Activated CD4-positive, alpha-beta T cell treated with anti-CD3 and anti-CD28 coated beads, Interleukin-2, amount 10 ng/mL, durations not matched to agents 24 days and 14 days (primary cell): Measurements from ENCODE around the gene FAM168A. TPM values are rescaled to one million over a fixed set of nuclear protein-coding genes. Genes with fewer than 3 reads are reported as not detected.
A peak's percentile ranks its signal among the peaks of the same experiment; 100 is the strongest.

Experiments
- DNase-seq: peaks from one replicate; pipeline ENCODE4 v3.0.0; 2022
- H3K27ac Mint-ChIP-seq: one replicate; pipeline ENCODE4 v1.8.0; 2022; ENCODE audit warnings: mild to moderate bottlenecking, mixed read lengths
- H3K27me3 Mint-ChIP-seq: one replicate; pipeline ENCODE4 v1.8.0; 2022; ENCODE audit warnings: mixed read lengths
- H3K36me3 Mint-ChIP-seq: one replicate; pipeline ENCODE4 v1.8.0; 2022; ENCODE audit warnings: low read depth, mild to moderate bottlenecking, mixed read lengths
- H3K4me1 Mint-ChIP-seq: one replicate; pipeline ENCODE4 v1.8.0; 2021; ENCODE audit warnings: mixed read lengths
- H3K4me3 Mint-ChIP-seq: one replicate; pipeline ENCODE4 v1.8.0; 2022; ENCODE audit warnings: mild to moderate bottlenecking, moderate library complexity, mixed read lengths
- H3K9me3 Mint-ChIP-seq: one replicate; pipeline ENCODE4 v1.8.0; 2021; ENCODE audit warnings: mixed read lengths
- intact Hi-C: fragments of 100-400 bp; cut with micrococcal nuclease; formaldehyde crosslinking; loops from one replicate; pipeline ENCODE4 v1.15.1; 2023
- total RNA-seq: library from RNA; stranded (reverse); gene quantifications from 2 replicates; pipeline ENCODE4 v1.2.3, GENCODE V29; 2022

The FAM168A gene
- total RNA-seq, 1 donor from 2014 or later: 19.8 TPM

GRCh38 chr11:73379189-73379880 lies 218.6 kb downstream of the FAM168A start:
- Mint-ChIP-seq H3K4me1 (peaks cover 53% of the 10 kb centered on the region), H3K4me3 (no peak overlapping the region), H3K36me3 (peaks cover 12% of the 10 kb centered on the region), H3K27ac (no peak overlapping the region), H3K27me3 (no peaks in the 10 kb centered on the region), H3K9me3 (no peaks in the 10 kb centered on the region)
- intact Hi-C loops: loop anchor here (5.0 kb wide), 1 partner anchor 72 kb away; the partner anchor contains the start of gene ARHGEF17
- no peak for DNase-seq

DNA sequence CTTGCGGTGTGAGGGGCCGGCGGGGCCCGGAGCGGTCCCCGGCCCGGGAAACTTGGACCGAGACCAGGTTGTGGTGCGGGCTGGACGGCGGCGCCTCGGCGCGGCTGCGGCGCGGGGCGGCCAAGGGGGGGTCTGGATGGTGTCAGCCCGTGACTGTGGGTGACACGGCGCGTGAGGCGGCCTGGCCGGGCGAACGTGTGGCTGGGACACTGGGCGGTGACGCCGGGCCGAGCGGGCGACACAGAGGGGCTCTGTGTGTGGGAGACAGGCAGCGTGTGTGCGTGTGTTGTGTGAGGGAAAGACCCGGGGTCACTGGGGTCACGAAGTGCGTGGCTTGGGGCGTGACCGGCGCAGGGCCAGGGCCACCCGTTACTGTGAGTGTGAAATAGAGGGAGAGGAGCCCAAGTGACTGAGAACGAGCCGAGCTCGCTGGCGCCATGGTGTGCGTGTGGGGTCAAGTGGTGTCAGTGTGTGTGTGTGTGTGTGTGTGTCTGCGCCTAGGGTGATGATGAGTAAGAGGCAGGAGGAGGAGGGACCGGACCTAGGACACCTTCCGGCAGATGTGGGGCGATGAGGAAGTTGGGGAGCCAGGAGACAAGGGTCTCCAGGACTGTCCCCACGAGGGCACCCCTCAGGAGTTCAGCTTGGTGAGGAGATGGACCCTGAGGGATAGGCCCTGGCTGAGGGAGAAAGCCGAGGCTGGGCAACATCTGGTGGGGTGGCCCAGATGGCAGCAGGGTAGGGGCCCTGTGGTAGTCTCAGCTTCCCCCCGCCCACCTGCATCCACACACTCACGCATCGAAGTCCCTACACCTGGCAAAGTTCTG lies 220.9 kb downstream of the FAM168A start:
- H3K27me3 Mint-ChIP-seq: no peaks in the 10 kb centered on the region
- DNase-seq: peak; percentile 89
- intact Hi-C loops: loop anchor here (1.0 to 5.0 kb wide), 4 partner anchors 26 to 606 kb away; partner anchors contain the start of genes ARHGEF17, FAM168A and UCP2
- peaks cover 12% of the 10 kb centered on the region for H3K36me3 Mint-ChIP-seq
- H3K4me1 Mint-ChIP-seq: peaks cover 35% of the 10 kb centered on the region
- no peaks in the 10 kb centered on the region for H3K9me3 Mint-ChIP-seq
- peak overlapping the region; percentile 95 for H3K27ac Mint-ChIP-seq
- H3K4me3 Mint-ChIP-seq: peak overlapping the region; percentile 94

- no peaks in the 10 kb centered on the region for H3K9me3 Mint-ChIP-seq
- DNase-seq: peak; percentile 99
- H3K4me3 Mint-ChIP-seq: peak within 1 kb of the TSS; percentile 94
- intact Hi-C loops: loop anchor here (1.0 to 5.0 kb wide), 4 partner anchors 25 to 607 kb away; partner anchors contain the start of genes ARHGEF17, FAM168A and UCP2
- H3K27ac Mint-ChIP-seq: peak within 1 kb of the TSS; percentile 95
- H3K36me3 Mint-ChIP-seq: peaks cover 12% of the 10 kb centered on the region
- H3K27me3 Mint-ChIP-seq: no peaks in the 10 kb centered on the region
- peaks cover 35% of the 10 kb centered on the region for H3K4me1 Mint-ChIP-seq
Measured at GRCh38 chr11:73376160-73376802, 221.6 kb downstream of the FAM168A start, which contains the start of gene RELT. Gene RELT (plus strand): TSS chr11:73376399. CDS start chr11:73389137, 12,738 bp downstream.

DNA sequence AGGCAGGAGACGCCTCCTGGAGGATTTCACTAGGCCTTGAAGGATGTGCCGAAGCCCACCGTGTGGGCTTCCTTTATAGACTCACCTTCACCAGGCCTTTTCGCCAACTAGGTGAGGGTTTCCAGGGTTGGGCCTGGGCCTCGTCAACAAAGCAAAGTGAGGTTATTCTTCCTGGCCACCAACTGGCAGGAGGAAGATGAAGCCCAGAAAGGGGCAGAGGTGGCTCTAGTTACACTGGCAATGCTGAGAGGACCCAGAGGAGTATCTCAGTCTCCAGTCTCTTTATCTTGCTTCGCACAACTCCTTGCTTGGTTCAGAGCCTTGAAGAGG lies 222.1 kb downstream of the FAM168A start:
- Mint-ChIP-seq H3K27me3 (no peaks in the 10 kb centered on the region), H3K27ac (peak overlapping the region; percentile 81), H3K4me3 (peak overlapping the region; percentile 94), H3K36me3 (peaks cover 12% of the 10 kb centered on the region), H3K4me1 (peaks cover 30% of the 10 kb centered on the region), H3K9me3 (no peaks in the 10 kb centered on the region)
- intact Hi-C loops: loop anchor here (1.0 to 5.0 kb wide), 4 partner anchors 24 to 607 kb away; partner anchors contain the start of genes ARHGEF17, FAM168A and UCP2
- no peak for DNase-seq

DNA sequence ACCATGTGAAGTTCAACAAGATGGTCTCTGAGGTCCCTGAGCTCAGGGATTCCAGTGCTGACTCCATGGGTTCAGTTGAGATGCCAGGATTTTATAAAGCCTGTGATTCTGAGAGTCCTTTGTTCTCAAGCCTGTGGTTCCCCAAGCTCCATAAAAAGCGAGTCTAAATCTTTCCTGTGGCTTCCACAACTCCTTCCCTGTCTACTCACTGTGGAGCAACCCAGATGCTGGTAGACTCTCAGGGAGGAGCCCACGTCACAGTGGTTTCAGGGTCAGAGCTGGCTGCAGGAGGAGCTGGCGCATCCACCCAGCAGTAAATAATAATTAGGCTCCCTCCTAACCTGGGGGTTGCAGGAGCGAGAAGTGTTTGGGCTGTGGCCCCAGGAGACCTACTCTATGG lies 223.8 kb downstream of the FAM168A start:
- Mint-ChIP-seq H3K4me3 (no peak overlapping the region), H3K4me1 (peaks cover 25% of the 10 kb centered on the region), H3K27ac (no peak overlapping the region), H3K9me3 (no peaks in the 10 kb centered on the region), H3K36me3 (peaks cover 10% of the 10 kb centered on the region), H3K27me3 (no peaks in the 10 kb centered on the region)
- DNase-seq: no peak
- intact Hi-C loops: no loop called here

DNA sequence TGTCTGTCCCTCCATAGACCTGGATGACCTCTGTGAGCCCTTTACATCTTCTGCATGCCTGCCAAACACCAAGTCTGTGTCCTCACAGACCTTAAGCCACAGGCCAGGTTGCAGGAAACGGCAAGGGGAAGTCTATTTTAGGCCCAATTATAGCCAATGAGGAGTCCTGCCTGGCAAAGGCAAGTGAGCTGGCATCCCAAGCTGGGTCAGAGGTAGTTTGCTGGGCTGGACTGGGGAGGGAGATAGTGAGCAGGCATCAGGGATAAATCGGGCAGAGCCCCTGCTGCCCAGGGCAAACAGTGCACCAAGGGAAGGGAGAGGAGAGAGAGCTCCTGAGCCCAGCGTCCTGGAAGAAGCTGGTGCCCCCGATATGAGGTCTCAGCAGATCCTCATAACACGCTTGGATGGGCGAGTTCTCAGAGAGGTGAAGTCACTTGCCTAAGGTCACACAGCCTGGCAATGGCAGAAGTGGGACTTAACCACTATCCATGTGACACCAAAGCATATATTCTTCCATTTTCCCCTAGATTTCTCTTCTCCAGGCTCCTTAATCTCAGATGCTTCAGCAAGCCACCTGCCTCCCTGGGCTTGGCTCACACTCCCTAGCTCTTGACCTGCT lies 225.4 kb downstream of the FAM168A start:
- intact Hi-C loops: no loop called here
- no peak for DNase-seq
- Mint-ChIP-seq H3K27ac (no peak overlapping the region), H3K27me3 (no peaks in the 10 kb centered on the region), H3K4me1 (peaks cover 19% of the 10 kb centered on the region), H3K4me3 (no peak overlapping the region), H3K36me3 (peaks cover 5% of the 10 kb centered on the region), H3K9me3 (no peaks in the 10 kb centered on the region)

- DNase-seq: no peak
- no peaks in the 10 kb centered on the region for H3K9me3 Mint-ChIP-seq
- H3K4me1 Mint-ChIP-seq: peaks cover 21% of the 10 kb centered on the region
- intact Hi-C loops: no loop called here
- no peak overlapping the region for H3K27ac Mint-ChIP-seq
- no peaks in the 10 kb centered on the region for H3K27me3 Mint-ChIP-seq
- no peak overlapping the region for H3K4me3 Mint-ChIP-seq
- no peaks in the 10 kb centered on the region for H3K36me3 Mint-ChIP-seq
Measured at GRCh38 chr11:73367482-73368024, 230.4 kb downstream of the FAM168A start.

DNA sequence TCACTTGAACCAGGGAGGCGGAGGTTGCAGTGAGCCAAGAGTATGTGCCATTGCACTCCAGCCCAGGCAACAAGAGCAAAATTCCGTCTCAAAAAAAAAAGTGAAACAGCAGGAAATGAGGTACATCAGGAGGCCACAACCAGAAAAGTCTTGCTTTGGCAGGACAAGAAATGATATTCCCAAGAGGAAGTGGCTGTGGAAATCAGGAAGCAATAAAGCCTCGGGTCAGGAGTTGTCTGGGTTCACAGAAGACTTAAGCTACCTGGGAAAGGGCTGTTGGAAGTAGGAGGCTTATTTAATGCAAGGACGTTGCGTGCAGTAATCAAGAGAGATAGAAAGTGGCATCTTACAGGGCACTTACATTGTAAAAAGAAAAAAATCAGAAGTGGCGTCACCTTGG lies 231.0 kb downstream of the FAM168A start:
- H3K9me3 Mint-ChIP-seq: no peaks in the 10 kb centered on the region
- intact Hi-C loops: no loop called here
- H3K4me3 Mint-ChIP-seq: no peak overlapping the region
- H3K27ac Mint-ChIP-seq: no peak overlapping the region
- H3K36me3 Mint-ChIP-seq: no peaks in the 10 kb centered on the region
- no peaks in the 10 kb centered on the region for H3K27me3 Mint-ChIP-seq
- H3K4me1 Mint-ChIP-seq: peaks cover 21% of the 10 kb centered on the region
- DNase-seq: no peak

GRCh38 chr11:73366265-73366610 lies 231.7 kb downstream of the FAM168A start:
- peak overlapping the region; percentile 7 for H3K4me3 Mint-ChIP-seq
- H3K27me3 Mint-ChIP-seq: no peaks in the 10 kb centered on the region
- intact Hi-C loops: no loop called here
- H3K36me3 Mint-ChIP-seq: no peaks in the 10 kb centered on the region
- peaks cover 19% of the 10 kb centered on the region for H3K4me1 Mint-ChIP-seq
- no peaks in the 10 kb centered on the region for H3K9me3 Mint-ChIP-seq
- peak overlapping the region; percentile 46 for H3K27ac Mint-ChIP-seq
- DNase-seq: peak; percentile 78

DNA sequence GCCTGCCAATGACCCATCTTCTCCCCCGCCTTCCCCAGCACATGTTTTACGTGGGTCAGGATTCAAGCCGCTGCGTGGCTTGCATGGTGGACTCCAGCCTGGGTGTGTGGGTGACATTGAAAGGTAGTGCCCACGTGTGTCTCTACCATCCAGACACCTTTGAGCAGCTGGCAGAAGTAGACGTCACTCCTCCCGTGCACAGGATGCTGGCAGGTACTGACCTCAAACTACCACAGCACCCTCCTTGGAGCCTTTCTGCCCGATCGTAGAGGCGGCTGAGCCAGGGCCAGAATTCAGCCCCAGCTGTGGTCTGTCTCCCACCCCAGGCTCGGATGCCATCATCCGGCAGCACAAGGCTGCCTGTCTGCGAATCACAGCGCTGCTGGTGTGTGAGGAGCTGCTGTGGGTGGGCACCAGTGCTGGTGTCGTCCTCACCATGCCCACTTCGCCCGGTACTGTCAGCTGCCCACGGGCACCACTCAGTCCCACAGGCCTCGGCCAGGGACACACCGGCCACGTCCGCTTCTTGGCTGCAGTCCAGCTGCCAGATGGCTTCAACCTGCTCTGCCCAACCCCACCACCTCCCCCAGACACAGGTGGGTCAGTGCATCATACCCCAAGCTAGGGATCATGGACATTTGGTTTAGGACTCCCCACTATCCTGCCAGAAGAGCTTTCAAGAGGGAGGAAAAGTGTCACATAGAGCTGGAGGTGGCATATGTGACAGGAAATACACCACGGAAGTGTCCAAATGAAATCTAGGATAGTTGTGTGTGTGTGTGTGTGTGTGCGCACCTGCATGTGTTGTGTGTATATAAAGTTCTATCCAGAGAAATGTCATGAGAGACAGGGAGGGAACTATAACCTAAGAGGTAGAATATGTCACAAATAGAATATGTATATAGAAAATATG lies 232.3 kb downstream of the FAM168A start:
- H3K36me3 Mint-ChIP-seq: no peaks in the 10 kb centered on the region
- peaks cover 19% of the 10 kb centered on the region for H3K4me1 Mint-ChIP-seq
- no peaks in the 10 kb centered on the region for H3K27me3 Mint-ChIP-seq
- peak overlapping the region; percentile 46 for H3K27ac Mint-ChIP-seq
- H3K9me3 Mint-ChIP-seq: no peaks in the 10 kb centered on the region
- no peak for DNase-seq
- intact Hi-C loops: no loop called here
- H3K4me3 Mint-ChIP-seq: peak overlapping the region; percentile 7

GRCh38 chr11:73363147-73363546 lies 234.8 kb downstream of the FAM168A start:
- no peaks in the 10 kb centered on the region for H3K9me3 Mint-ChIP-seq
- no peak for DNase-seq
- H3K36me3 Mint-ChIP-seq: no peaks in the 10 kb centered on the region
- H3K27ac Mint-ChIP-seq: no peak overlapping the region
- intact Hi-C loops: no loop called here
- H3K4me1 Mint-ChIP-seq: peaks cover 19% of the 10 kb centered on the region
- H3K27me3 Mint-ChIP-seq: no peaks in the 10 kb centered on the region
- no peak overlapping the region for H3K4me3 Mint-ChIP-seq

DNA sequence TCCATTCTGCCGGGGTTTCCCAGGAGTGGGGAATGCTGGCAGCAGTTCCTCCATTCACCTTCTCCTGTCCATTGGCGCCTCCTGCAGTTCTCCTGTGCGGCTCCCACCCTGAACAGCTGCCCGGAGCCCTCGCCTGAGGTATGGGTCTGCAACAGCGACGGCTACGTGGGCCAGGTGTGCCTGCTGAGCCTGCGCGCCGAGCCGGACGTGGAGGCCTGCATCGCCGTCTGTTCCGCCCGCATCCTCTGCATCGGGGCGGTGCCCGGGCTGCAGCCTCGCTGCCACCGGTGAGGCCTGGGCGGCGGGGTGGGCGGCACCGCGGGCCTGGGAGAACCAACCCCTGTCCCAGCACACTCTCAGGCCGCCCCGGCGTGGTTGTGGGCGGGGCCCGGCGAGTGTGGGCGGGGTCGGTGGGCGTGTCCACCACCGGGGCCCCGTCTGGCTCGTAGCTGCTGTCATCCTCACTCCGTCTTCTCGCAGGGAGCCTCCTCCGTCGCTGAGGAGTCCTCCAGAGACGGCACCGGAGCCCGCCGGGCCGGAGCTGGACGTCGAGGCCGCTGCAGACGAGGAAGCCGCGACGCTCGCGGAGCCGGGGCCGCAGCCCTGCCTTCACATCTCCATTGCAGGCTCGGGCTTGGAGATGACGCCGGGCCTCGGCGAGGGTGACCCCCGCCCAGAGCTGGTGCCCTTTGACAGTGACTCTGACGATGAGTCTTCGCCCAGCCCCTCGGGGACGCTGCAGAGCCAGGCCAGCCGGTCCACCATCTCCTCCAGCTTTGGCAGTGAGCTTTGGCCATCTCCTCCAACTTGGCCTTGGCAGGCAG lies 235.7 kb downstream of the FAM168A start:
- no peak overlapping the region for H3K27ac Mint-ChIP-seq
- peaks cover 10% of the 10 kb centered on the region for H3K4me1 Mint-ChIP-seq
- no peak overlapping the region for H3K4me3 Mint-ChIP-seq
- intact Hi-C loops: no loop called here
- no peaks in the 10 kb centered on the region for H3K36me3 Mint-ChIP-seq
- no peaks in the 10 kb centered on the region for H3K9me3 Mint-ChIP-seq
- H3K27me3 Mint-ChIP-seq: no peaks in the 10 kb centered on the region
- no peak for DNase-seq
